IMR-90 (cell line): ENCODE results near the gene NHSL1. TPM values are rescaled to one million over a fixed set of nuclear protein-coding genes. Genes with fewer than 3 reads are reported as not detected.

Experiments
- ATAC-seq: fragments of 200-7000 bp; cut with Tn5 transposase; 2 replicates; pipeline ENCODE4 v1.9.1; 2020; ENCODE audit warnings: low read depth, mild to moderate bottlenecking, moderate library complexity
- Bru-seq: library from RNA; stranded (reverse); fragments of 400-500 nt; gene quantifications from one replicate; lab custom pipeline; 2021; lab: Mats Ljungman, UMichigan
- BruChase-seq, 2 experiments: library from RNA; stranded (reverse); fragments of 400-500 nt; gene quantifications; one replicate each; lab custom pipeline; 2021; lab: Mats Ljungman, UMichigan
- BruUV-seq: library from RNA; stranded (reverse); fragments of 400-500 nt; replicated peaks from 2 replicates; lab custom pipeline; 2021; lab: Mats Ljungman, UMichigan
- CTCF ChIA-PET: fragments of 300-600 bp; formaldehyde crosslinking; extraction: SDS; loops from one replicate; lab custom pipeline; 2021; ENCODE audit warnings: antibody characterized with exemption; lab: Yijun Ruan, JAX
- POLR2A ChIA-PET: fragments of 300-600 bp; sonication (Branson Sonifier 250); formaldehyde crosslinking; loops from one replicate; lab custom pipeline; 2022; ENCODE audit warnings: antibody characterized with exemption; ENCODE audit not compliant: unreplicated experiment; lab: Charles Lee
- DNase-seq: peaks from one replicate; pipeline ENCODE4 v3.0.0; 2013
- H2AFZ ChIP-seq: replicated peaks from 2 replicates; pipeline ENCODE3; 2013; ENCODE audit warnings: low read length, mild to moderate bottlenecking; ENCODE audit not compliant: poor library complexity
- H2AK5ac ChIP-seq: 2 replicates; pipeline ENCODE4 v1.6.1; 2013; ENCODE audit warnings: low read depth, low read length, inconsistent platforms
- H2AK9ac ChIP-seq: replicated peaks from 2 replicates; pipeline ENCODE3; 2013; ENCODE audit warnings: mild to moderate bottlenecking, low read depth, low read length, moderate library complexity; ENCODE audit not compliant: poor library complexity
- H2BK120ac ChIP-seq: 2 replicates; pipeline ENCODE4 v1.6.1; 2013; ENCODE audit warnings: low read depth, low read length, inconsistent platforms
- H2BK15ac ChIP-seq: 3 replicates; pipeline ENCODE4 v1.6.1; 2013; ENCODE audit warnings: low read depth, low read length, inconsistent platforms
- H2BK20ac ChIP-seq: 2 replicates; pipeline ENCODE4 v1.6.1; 2013; ENCODE audit warnings: low read depth, mild to moderate bottlenecking, inconsistent platforms, low read length, moderate library complexity
- H2BK5ac ChIP-seq: 2 replicates; pipeline ENCODE4 v1.6.1; 2013; ENCODE audit warnings: mild to moderate bottlenecking, low read depth, low read length, inconsistent platforms; ENCODE audit not compliant: poor library complexity, severe bottlenecking
- H3K14ac ChIP-seq: replicated peaks from 2 replicates; pipeline ENCODE4 v1.6.1; 2013; ENCODE audit warnings: low read depth, low read length, inconsistent platforms
- H3K18ac ChIP-seq: 2 replicates; pipeline ENCODE4 v1.6.1; 2013; ENCODE audit warnings: low read depth, low read length, control low read depth
- H3K23ac ChIP-seq: 2 replicates; pipeline ENCODE4 v1.6.1; 2013; ENCODE audit warnings: low read depth, low read length, inconsistent platforms
- H3K27ac ChIP-seq: 2 replicates; pipeline ENCODE4 v1.5.1; 2013; ENCODE audit warnings: mild to moderate bottlenecking, control low read depth, low read length; ENCODE audit not compliant: insufficient read depth
- H3K27me3 ChIP-seq: 2 replicates; pipeline ENCODE4 v1.6.1; 2013; ENCODE audit warnings: low read length; ENCODE audit not compliant: control insufficient read depth, insufficient read depth
- H3K36me3 ChIP-seq: 2 replicates; pipeline ENCODE4 v1.6.1; 2013; ENCODE audit warnings: low read length, mixed read lengths; ENCODE audit not compliant: control insufficient read depth, insufficient read depth
- H3K4ac ChIP-seq: 2 replicates; pipeline ENCODE4 v1.6.1; 2013; ENCODE audit warnings: low read depth, low read length, inconsistent platforms
- H3K4me1 ChIP-seq: 2 replicates; pipeline ENCODE4 v1.6.1; 2013; ENCODE audit warnings: low read length, mixed read lengths; ENCODE audit not compliant: control insufficient read depth, insufficient read depth
- H3K4me2 ChIP-seq: 2 replicates; pipeline ENCODE4 v1.6.1; 2013; ENCODE audit warnings: low read depth, mild to moderate bottlenecking, control low read depth, low read length, moderate library complexity
- H3K4me3 ChIP-seq: 2 replicates; pipeline ENCODE4 v1.5.1; 2013; ENCODE audit warnings: low read depth, mild to moderate bottlenecking, control low read depth, low read length, moderate library complexity; ENCODE audit not compliant: insufficient read depth
- H3K56ac ChIP-seq: 2 replicates; pipeline ENCODE4 v1.6.1; 2013; ENCODE audit warnings: low read length, inconsistent platforms; ENCODE audit not compliant: insufficient read depth; ENCODE audit errors: extremely low read depth
- H3K79me1 ChIP-seq, 2 experiments: 2 replicates each; pipeline ENCODE4 v1.6.1; 2013; ENCODE audit warnings: low read length in 2 of 2, inconsistent platforms in 1 of 2, low read depth in 1 of 2
- H3K9ac ChIP-seq: 2 replicates; pipeline ENCODE4 v1.6.1; 2013; ENCODE audit warnings: low read depth, low read length, control low read depth
- H3K9me1 ChIP-seq: 2 replicates; pipeline ENCODE4 v1.6.1; 2013; ENCODE audit warnings: low read length, inconsistent platforms; ENCODE audit not compliant: insufficient read depth
- H3K9me3 ChIP-seq: 2 replicates; pipeline ENCODE4 v1.6.1; 2013; ENCODE audit warnings: low read length; ENCODE audit not compliant: control insufficient read depth, insufficient read depth
- H4K20me1 ChIP-seq: 2 replicates; pipeline ENCODE4 v1.6.1; 2013; ENCODE audit warnings: low read length, inconsistent platforms; ENCODE audit not compliant: insufficient read depth
- H4K5ac ChIP-seq: 2 replicates; pipeline ENCODE4 v1.6.1; 2013; ENCODE audit warnings: mild to moderate bottlenecking, low read depth, low read length, control low read depth
- H4K8ac ChIP-seq, 2 experiments: 2 replicates each; pipeline ENCODE4 v1.6.1; 2013; ENCODE audit warnings: low read depth in 2 of 2, low read length in 2 of 2, control low read depth in 1 of 2, inconsistent platforms in 1 of 2
- H4K91ac ChIP-seq: 2 replicates; pipeline ENCODE4 v1.6.1; 2013; ENCODE audit warnings: low read depth, low read length, inconsistent platforms; ENCODE audit not compliant: insufficient read depth
- BHLHE40 ChIP-seq: fragments of 150-350 bp; IDR thresholded peaks from 2 replicates; pipeline ENCODE4 v1.6.1; 2016; ENCODE audit warnings: mild to moderate bottlenecking, low read depth, low read length
- CEBPB ChIP-seq: IDR thresholded peaks from 2 replicates; pipeline ENCODE4 v1.6.1; 2012; ENCODE audit warnings: low read depth, low read length, improper control_type of control experiment
- MAFK ChIP-seq: IDR thresholded peaks from 2 replicates; pipeline ENCODE4 v1.6.1; 2012; ENCODE audit warnings: low read depth, low read length, improper control_type of control experiment
- POLR2A ChIP-seq: IDR thresholded peaks from 2 replicates; pipeline ENCODE4 v1.6.1; 2012; ENCODE audit warnings: mild to moderate bottlenecking, low read depth, low read length
- SMC3 ChIP-seq: fragments of 150-350 bp; IDR thresholded peaks from 2 replicates; pipeline ENCODE4 v1.6.1; 2016; ENCODE audit warnings: low read depth, mild to moderate bottlenecking, antibody characterized with exemption, low read length, moderate library complexity
- WGBS, 2 experiments: methylation state at CpG; one replicate each; pipeline versions ENCODE4 v1.1.5 to v1.1.7; 2013; ENCODE audit warnings: missing lambda C conversion rate in 2 of 2; ENCODE audit not compliant: insufficient read length in 1 of 2; ENCODE audit errors: extremely low coverage in 2 of 2; 5-methylcytosine and 5-hydroxymethylcytosine counted together
- dilution Hi-C: fragments of 300-500 bp; cut with HindIII; formaldehyde crosslinking; loops from one replicate; pipeline ENCODE4 v1.14.3; 2018; ENCODE audit warnings: low sequenced_read_pairs; ENCODE audit not compliant: unreplicated experiment
- in situ Hi-C: fragments of 300-500 bp; cut with MboI; formaldehyde crosslinking; loops from 3 replicates; pipeline ENCODE4 v1.14.3; 2019; ENCODE audit warnings: low sequenced_read_pairs, inconsistent platforms, mixed read lengths
- intact Hi-C: fragments of 100-400 bp; cut with micrococcal nuclease; formaldehyde crosslinking; loops from 2 replicates; pipeline ENCODE4 v1.10.0; 2022
- long read RNA-seq: library from polyadenylated mRNA; unstranded; transcript quantifications from one replicate; pipeline ENCODE4 v2.0.0, GENCODE V29; 2021; ENCODE audit not compliant: unreplicated experiment
- polyA plus RNA-seq, 3 experiments: library from polyadenylated mRNA; depleted of rRNA; stranded (reverse); fragments of >200 nt; gene quantifications; 2 replicates each; pipeline ENCODE4 v1.2.3, GENCODE V29; 2012; ENCODE audit warnings: low replicate concordance in 1 of 3
- total RNA-seq: library from RNA; depleted of rRNA; stranded (reverse); fragments of >200 nt; gene quantifications from 2 replicates; pipeline ENCODE4 v1.2.3, GENCODE V29; 2012; rRNA removed
- TF ChIP-seq, protein P1 (sequence below): conservative IDR thresholded peaks from 2 replicates; pipeline ENCODE4 v1.5.1; 2012; ENCODE audit warnings: mild to moderate bottlenecking, low read depth, low read length, improper control_type of control experiment
- TF ChIP-seq, protein P2 (sequence below): fragments of 150-350 bp; IDR thresholded peaks from 2 replicates; pipeline ENCODE4 v1.6.1; 2016; ENCODE audit warnings: low read depth, mild to moderate bottlenecking, low read length, moderate library complexity, borderline replicate concordance

NHSL1 gene, protein sequence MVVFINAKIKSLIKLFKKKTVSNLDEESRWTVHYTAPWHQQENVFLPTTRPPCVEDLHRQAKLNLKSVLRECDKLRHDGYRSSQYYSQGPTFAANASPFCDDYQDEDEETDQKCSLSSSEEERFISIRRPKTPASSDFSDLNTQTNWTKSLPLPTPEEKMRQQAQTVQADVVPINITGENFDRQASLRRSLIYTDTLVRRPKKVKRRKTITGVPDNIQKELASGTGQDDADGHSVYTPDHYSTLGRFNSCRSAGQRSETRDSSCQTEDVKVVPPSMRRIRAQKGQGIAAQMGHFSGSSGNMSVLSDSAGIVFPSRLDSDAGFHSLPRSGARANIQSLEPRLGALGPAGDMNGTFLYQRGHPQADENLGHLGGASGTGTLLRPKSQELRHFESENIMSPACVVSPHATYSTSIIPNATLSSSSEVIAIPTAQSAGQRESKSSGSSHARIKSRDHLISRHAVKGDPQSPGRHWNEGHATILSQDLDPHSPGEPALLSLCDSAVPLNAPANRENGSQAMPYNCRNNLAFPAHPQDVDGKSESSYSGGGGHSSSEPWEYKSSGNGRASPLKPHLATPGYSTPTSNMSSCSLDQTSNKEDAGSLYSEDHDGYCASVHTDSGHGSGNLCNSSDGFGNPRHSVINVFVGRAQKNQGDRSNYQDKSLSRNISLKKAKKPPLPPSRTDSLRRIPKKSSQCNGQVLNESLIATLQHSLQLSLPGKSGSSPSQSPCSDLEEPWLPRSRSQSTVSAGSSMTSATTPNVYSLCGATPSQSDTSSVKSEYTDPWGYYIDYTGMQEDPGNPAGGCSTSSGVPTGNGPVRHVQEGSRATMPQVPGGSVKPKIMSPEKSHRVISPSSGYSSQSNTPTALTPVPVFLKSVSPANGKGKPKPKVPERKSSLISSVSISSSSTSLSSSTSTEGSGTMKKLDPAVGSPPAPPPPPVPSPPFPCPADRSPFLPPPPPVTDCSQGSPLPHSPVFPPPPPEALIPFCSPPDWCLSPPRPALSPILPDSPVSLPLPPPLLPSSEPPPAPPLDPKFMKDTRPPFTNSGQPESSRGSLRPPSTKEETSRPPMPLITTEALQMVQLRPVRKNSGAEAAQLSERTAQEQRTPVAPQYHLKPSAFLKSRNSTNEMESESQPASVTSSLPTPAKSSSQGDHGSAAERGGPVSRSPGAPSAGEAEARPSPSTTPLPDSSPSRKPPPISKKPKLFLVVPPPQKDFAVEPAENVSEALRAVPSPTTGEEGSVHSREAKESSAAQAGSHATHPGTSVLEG (N-terminal part only)
- total RNA-seq (6.9 and 7.2 TPM in 2 replicates), polyA plus RNA-seq (2012; rRNA removed) (5.6 and 6.0 TPM in 2 replicates), Bru-seq, nascent RNA (percentile 72 among the genes with signal in this experiment), BruChase-seq, experiment 1, labeled RNA remaining after a 6-hour chase (percentile 56 among the genes with signal in this experiment), BruChase-seq, experiment 2, labeled RNA remaining after a 2-hour chase (percentile 58 among the genes with signal in this experiment)
- polyA plus RNA-seq (2012; cell fraction: cytosol; rRNA removed): 1.7 and 2.4 TPM in 2 replicates
- 3.7 and 6.6 TPM in 2 replicates for polyA plus RNA-seq (2012; cell fraction: nucleus; rRNA removed; ENCODE audit: low replicate concordance)
- long read RNA-seq, partial matches to known transcripts: 5 of 8 reads
- long read RNA-seq, other reads (novel, unspliced or antisense): 3 of 8 reads

DNA sequence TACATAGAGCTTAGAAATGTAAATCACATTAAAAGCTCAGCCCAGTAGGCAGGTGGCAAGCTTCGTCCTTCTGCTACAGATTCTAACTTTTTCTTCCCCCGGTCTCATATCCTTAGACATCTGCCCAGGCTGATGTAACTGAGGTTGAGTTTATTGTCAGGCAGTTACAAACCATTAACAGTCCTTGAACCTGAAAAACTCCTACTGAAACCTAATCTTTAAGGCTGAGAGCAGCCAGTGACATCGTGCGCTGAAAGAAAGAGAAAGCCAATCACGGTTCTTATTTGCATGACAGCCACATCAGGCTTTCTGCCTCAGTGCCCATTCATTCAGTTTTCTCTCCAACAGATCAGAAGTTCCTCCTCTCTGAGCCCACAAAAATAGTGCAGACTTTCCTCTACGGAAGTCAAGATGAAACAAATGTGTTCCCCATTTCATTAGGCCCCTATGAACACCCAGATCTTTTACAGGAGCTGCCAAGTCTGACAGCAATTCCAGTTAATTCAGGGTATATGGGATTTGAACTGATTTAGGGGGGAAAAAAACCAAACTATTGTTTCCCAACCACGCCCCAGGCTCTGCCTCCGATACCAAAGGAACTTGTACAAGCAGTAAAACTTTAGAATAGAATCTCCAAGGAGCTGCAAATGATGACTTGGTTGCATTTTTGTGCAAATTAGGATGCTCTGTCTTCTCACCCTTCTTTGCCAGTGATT lies at the start of gene NHSL1:
Gene NHSL1 (minus strand): TSS at position 192 of the 716 bp plus-strand sequence. CDS start 204 bp downstream, outside the sequence.
- H3K9ac ChIP-seq: peak within 1 kb of the TSS; percentile 26; the same call in 1 of the 2 replicates
- dilution Hi-C loops: no loop called here
- H2AK9ac ChIP-seq: no peak within 1 kb of the TSS
- H2BK15ac ChIP-seq: no peak within 1 kb of the TSS
- no CpG with 5 or more reads among the region's 8 CpGs for WGBS, 2 experiments
- ChIA-PET POLR2A (no interaction called here), CTCF (interaction anchor here (1.1 to 1.7 kb wide), 2 partner anchors 9 to 10 kb away, joined by 3 to 11 read pairs; no protein-coding TSS in a partner anchor)
- H4K8ac ChIP-seq: no peak within 1 kb of the TSS; a peak in 1 of 4 replicates
- H3K23ac ChIP-seq: no peak within 1 kb of the TSS
- H3K18ac ChIP-seq: no peak within 1 kb of the TSS
- no peak within 1 kb of the TSS for H3K27ac ChIP-seq
- H2BK20ac ChIP-seq: no peak within 1 kb of the TSS
- peak; percentile 26 for DNase-seq
- no peaks in the 10 kb centered on the region for H3K27me3 ChIP-seq
- H3K9me1 ChIP-seq: no peaks in the 10 kb centered on the region
- H2AK5ac ChIP-seq: no peak within 1 kb of the TSS
- ATAC-seq: peak; percentile 54
- intact Hi-C loops: loop anchor here (10.0 kb wide), 1 partner anchor 495 kb away; no protein-coding TSS in a partner anchor
- H3K4me3 ChIP-seq: no peak within 1 kb of the TSS
- H3K9me3 ChIP-seq: no peaks in the 10 kb centered on the region
- no peak within 1 kb of the TSS for H3K56ac ChIP-seq
- H4K5ac ChIP-seq: no peak within 1 kb of the TSS
- H2AFZ ChIP-seq: no peak within 1 kb of the TSS
- H3K4ac ChIP-seq: no peak within 1 kb of the TSS
- no TSS peak for BruUV-seq
- H3K36me3 ChIP-seq: peaks cover 2% of the 10 kb centered on the region; the same call in 1 of the 2 replicates
- no peak within 1 kb of the TSS for H2BK5ac ChIP-seq
- H3K4me1 ChIP-seq: peaks cover 5% of the 10 kb centered on the region; the same call in 1 of the 2 replicates
- H3K79me1 ChIP-seq: peaks cover 23 to 31% of the 10 kb centered on the region in 2 experiments
- no peaks in the 10 kb centered on the region; the same call in 1 of the 2 replicates for H4K20me1 ChIP-seq
- no peak within 1 kb of the TSS for H4K91ac ChIP-seq
- in situ Hi-C loops: no loop called here
- no peak within 1 kb of the TSS; the same call in 1 of the 2 replicates for H3K14ac ChIP-seq
- peak within 1 kb of the TSS; percentile 36; the same call in 1 of the 2 replicates for H3K4me2 ChIP-seq
- no peak within 1 kb of the TSS for H2BK120ac ChIP-seq
- no peak for TF ChIP-seq MAFK
- TF ChIP-seq POLR2A: no peak
- no peak for TF ChIP-seq CEBPB
- TF ChIP-seq, protein P1, sequence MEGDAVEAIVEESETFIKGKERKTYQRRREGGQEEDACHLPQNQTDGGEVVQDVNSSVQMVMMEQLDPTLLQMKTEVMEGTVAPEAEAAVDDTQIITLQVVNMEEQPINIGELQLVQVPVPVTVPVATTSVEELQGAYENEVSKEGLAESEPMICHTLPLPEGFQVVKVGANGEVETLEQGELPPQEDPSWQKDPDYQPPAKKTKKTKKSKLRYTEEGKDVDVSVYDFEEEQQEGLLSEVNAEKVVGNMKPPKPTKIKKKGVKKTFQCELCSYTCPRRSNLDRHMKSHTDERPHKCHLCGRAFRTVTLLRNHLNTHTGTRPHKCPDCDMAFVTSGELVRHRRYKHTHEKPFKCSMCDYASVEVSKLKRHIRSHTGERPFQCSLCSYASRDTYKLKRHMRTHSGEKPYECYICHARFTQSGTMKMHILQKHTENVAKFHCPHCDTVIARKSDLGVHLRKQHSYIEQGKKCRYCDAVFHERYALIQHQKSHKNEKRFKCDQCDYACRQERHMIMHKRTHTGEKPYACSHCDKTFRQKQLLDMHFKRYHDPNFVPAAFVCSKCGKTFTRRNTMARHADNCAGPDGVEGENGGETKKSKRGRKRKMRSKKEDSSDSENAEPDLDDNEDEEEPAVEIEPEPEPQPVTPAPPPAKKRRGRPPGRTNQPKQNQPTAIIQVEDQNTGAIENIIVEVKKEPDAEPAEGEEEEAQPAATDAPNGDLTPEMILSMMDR: no peak
- no peak for TF ChIP-seq BHLHE40
- no peak for TF ChIP-seq SMC3
- TF ChIP-seq, protein P2, sequence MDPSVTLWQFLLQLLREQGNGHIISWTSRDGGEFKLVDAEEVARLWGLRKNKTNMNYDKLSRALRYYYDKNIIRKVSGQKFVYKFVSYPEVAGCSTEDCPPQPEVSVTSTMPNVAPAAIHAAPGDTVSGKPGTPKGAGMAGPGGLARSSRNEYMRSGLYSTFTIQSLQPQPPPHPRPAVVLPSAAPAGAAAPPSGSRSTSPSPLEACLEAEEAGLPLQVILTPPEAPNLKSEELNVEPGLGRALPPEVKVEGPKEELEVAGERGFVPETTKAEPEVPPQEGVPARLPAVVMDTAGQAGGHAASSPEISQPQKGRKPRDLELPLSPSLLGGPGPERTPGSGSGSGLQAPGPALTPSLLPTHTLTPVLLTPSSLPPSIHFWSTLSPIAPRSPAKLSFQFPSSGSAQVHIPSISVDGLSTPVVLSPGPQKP: no peak
